Duodenal mucosa (tissue), 2 donors: ENCODE measurements around the gene SEBOX.

ENCODE experiments used
- H3K27ac ChIP-seq: one replicate; pipeline ENCODE4 v1.7.0; 2013; ENCODE audit warnings: low read depth, low read length
- H3K27me3 ChIP-seq, 2 donors: one replicate each; pipeline ENCODE4 v1.7.0; 2013; ENCODE audit warnings: low read length in 2 of 2, control low read depth in 1 of 2; ENCODE audit not compliant: insufficient read depth in 2 of 2, control insufficient read depth in 1 of 2
- H3K36me3 ChIP-seq, 2 donors: one replicate each; pipeline ENCODE4 v1.7.0; 2013; ENCODE audit warnings: low read length in 2 of 2, control low read depth in 1 of 2; ENCODE audit not compliant: insufficient read depth in 2 of 2, control insufficient read depth in 1 of 2
- H3K4me1 ChIP-seq, 2 donors: one replicate each; pipeline ENCODE4 v1.7.0; 2013; ENCODE audit warnings: low read length in 2 of 2, control low read depth in 1 of 2; ENCODE audit not compliant: insufficient read depth in 2 of 2, control insufficient read depth in 1 of 2
- H3K4me3 ChIP-seq, 2 donors: one replicate each; pipeline ENCODE4 v1.7.0; 2013; ENCODE audit warnings: low read length in 2 of 2, low read depth in 1 of 2
- H3K9ac ChIP-seq, 2 donors: one replicate each; pipeline ENCODE4 v1.7.0; 2013; ENCODE audit warnings: low read length in 2 of 2, low read depth in 1 of 2
- H3K9me3 ChIP-seq, 2 donors: one replicate each; pipeline ENCODE4 v1.7.0; 2013; ENCODE audit warnings: low read length in 2 of 2, control low read depth in 1 of 2; ENCODE audit not compliant: control insufficient read depth in 1 of 2

SEBOX gene

DNA sequence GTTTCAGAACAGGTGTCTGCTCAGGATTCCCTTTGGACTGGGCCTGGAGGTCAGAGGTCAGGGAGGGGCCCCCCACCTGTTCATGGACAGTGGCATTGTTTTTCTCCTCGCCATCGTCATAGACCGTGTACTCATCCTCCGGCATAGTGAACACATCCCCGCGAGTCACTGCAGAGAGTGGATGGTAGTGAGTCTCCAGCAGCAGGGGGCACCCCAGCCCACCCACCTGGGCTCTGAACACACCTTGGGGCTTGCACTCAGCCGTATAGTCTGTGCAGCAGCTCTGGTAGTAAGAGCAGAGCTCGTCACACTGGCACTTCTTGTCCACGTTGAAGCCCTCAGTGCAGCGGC lies 4.7 kb upstream of the SEBOX start:
- H3K27ac ChIP-seq, result no peak overlapping the region
- H3K4me3 ChIP-seq, result no peak overlapping the region
- peaks cover 19 to 20% of the 10 kb centered on the region in 2 donors for H3K27me3 ChIP-seq
- peaks cover 0 to 3% of the 10 kb centered on the region in 2 donors for H3K36me3 ChIP-seq
- peaks cover 22 to 25% of the 10 kb centered on the region in 2 donors for H3K4me1 ChIP-seq
- no peak overlapping the region for H3K9ac ChIP-seq
- H3K9me3 ChIP-seq, result no peaks in the 10 kb centered on the region

DNA sequence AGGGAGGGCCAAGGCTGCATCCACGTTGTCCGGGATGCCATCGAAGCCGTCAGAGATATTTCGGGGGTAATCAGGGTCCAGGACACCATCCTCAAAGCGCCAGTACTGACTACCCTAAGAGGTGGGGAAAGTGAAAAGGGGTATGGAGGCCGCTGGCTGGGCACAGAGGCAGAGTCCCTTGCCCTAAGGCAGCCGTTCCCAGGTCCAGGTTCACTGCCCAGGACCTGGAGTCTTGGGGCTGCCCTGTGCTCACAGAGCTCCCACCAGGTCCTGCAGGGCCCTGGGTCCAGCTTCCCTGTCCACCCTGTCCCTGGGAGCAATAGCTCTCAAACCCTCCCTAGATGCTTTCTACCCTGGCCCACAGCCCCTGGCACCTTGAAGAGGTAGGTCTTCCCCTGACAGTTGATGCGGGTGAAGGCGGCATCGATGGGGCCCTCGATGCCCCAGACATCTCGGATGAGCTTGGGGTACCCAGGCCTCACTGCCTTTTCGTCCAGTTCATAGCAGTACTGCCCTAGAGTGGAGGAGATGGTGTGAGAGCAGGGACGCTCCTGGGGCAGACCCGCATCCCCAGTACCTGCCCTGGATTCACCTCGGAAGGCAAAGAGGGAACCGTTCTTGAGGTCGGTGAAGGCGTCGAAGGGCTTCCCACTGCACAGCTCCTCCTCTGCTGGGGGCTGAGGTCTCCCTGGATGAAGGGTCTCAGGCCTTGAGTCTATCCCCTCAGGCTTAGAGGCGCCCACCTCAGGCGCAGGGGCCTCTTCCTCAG lies 4.1 kb upstream of the SEBOX start:
- peaks cover 22 to 25% of the 10 kb centered on the region in 2 donors for H3K4me1 ChIP-seq
- H3K27ac ChIP-seq, result no peak overlapping the region
- H3K9ac ChIP-seq, result no peak overlapping the region
- H3K27me3 ChIP-seq, result peaks cover 19 to 20% of the 10 kb centered on the region in 2 donors
- no peak overlapping the region for H3K4me3 ChIP-seq
- H3K9me3 ChIP-seq, result no peaks in the 10 kb centered on the region
- peaks cover 0 to 8% of the 10 kb centered on the region in 2 donors for H3K36me3 ChIP-seq

DNA sequence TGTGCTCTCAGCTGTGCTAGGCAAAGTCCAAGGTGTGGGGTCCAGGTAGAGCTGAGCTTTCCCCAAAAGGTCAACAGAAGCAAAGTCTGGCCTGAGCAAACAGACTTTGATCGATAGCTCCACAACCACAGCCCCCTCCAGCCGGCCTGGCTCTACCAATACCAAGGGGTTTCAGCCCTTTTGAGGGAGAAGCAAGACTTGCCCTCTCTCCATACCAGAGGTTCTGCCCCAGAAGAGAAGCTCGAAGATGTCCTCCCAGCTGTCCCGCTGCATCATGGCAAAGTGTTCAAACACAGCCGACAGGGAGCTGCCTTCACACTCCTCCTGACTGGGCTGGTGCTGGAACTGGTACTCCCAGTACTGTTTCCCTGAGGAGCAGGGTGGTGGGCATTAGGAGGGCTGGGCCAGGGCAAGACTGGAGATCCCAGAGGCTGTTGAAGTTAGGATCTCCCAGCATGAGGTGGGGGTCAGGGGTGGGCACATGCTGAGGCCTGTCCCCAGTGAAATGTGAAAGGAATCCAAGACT lies 3.4 kb upstream of the SEBOX start:
- Histone ChIP-seq H3K27me3 (peaks cover 17% of the 10 kb centered on the region in 2 donors), H3K27ac (no peak overlapping the region), H3K4me3 (no peak overlapping the region), H3K9me3 (no peaks in the 10 kb centered on the region), H3K9ac (no peak overlapping the region), H3K36me3 (peaks cover 4 to 14% of the 10 kb centered on the region in 2 donors), H3K4me1 (peaks cover 22 to 25% of the 10 kb centered on the region in 2 donors)

DNA sequence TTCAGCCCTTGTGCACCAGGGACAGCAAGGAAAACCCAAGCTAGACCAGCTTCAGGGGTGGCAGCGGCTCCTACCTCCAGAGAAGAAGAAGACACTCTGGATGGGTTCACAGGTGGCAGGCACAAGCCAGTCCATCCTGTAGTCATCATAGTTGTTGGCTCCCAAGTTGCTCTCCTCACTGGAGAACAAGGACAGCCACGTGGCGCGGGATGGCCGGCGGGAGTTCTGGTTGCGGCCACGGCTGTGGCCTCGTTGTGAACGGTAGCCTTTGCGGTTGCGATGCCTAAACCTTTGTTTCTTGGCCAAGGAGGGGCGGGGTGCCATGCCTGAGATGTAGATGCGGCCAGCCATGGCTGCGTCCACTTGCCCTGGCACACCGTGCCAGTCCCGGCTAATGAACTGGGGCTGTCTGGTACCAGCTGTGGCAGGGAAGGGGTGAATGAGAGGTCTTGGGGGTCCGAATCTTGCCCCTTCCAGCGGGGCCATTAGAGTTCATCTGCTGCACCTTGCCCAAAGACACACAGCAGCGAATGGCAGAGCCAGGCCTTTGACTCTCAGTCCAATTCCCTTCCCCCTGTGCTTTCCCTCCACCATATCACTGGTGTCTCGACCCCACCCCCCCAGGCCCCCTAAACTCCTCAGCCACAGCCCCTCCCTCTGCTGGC lies 2.8 kb upstream of the SEBOX start:
- no peaks in the 10 kb centered on the region for H3K9me3 ChIP-seq
- H3K27ac ChIP-seq, result no peak overlapping the region
- H3K27me3 ChIP-seq, result peaks cover 11% of the 10 kb centered on the region in 2 donors
- peaks cover 7 to 20% of the 10 kb centered on the region in 2 donors for H3K36me3 ChIP-seq
- peaks cover 19 to 22% of the 10 kb centered on the region in 2 donors for H3K4me1 ChIP-seq
- H3K4me3 ChIP-seq, result no peak overlapping the region
- no peak overlapping the region for H3K9ac ChIP-seq

GRCh38 chr17:28366605-28367004 lies 1.6 kb upstream of the SEBOX start:
- Histone ChIP-seq H3K4me1 (peaks cover 12 to 17% of the 10 kb centered on the region in 2 donors), H3K27me3 (peaks cover 0 to under 1% of the 10 kb centered on the region in 2 donors), H3K36me3 (peaks cover 9 to 32% of the 10 kb centered on the region in 2 donors), H3K9ac (no peak overlapping the region), H3K9me3 (no peaks in the 10 kb centered on the region), H3K27ac (no peak overlapping the region), H3K4me3 (no peak overlapping the region)

- no peak overlapping the region for H3K9ac ChIP-seq
- H3K36me3 ChIP-seq, result peaks cover 15 to 43% of the 10 kb centered on the region in 2 donors
Observed at GRCh38 chr17:28365487-28365886, 488 bp upstream of the SEBOX start.

DNA sequence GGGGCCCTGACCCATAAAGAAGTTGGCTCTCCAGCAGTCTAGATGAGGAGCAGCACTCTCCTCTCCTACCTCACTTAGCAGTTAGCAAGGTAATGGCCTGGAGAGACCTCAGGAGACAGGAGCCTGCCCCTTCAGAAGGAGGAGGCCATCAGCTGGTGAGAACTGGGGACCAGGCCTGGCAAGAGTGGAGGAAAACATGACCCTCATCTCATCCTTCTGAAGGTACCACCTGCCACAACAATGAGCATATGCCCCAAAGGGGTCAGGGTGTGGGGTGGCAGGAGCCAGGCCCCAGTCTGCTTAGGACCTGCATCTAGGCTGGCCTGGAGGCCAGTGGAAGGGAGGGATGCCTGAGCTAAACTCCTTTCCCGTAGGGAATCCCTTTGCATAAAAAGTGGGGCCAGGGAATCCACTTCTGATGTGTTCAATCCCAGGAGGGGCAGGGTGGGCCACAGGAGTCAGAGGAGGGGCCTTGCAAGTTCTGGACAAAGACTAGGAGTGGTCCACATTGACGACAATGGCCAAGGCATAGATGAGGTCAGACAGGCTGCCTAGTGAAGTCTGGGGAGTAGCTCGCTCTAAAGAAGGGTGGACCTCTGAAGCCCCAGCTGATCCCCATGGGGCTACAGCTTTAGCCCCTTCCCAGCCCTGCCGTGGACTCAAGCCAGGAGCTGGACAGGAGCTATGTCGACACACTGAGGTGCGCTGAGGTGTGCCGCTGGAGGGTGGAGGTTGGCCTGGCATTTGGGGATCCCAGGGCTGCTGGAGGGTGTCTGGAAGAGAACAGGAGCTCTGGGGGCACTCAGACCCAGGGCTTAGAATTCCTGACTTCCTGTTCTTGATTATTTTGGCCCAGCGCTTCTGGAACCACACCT lies 986 bp downstream of the SEBOX start:
- Histone ChIP-seq H3K4me1 (no peaks in the 10 kb centered on the region), H3K27me3 (no peaks in the 10 kb centered on the region), H3K9ac (no peak overlapping the region), H3K36me3 (peaks cover 20 to 53% of the 10 kb centered on the region in 2 donors), H3K27ac (no peak overlapping the region), H3K9me3 (no peaks in the 10 kb centered on the region), H3K4me3 (no peak overlapping the region)

More at GRCh38 chr17:28365487-28365886, 488 bp upstream of the SEBOX start:
- Histone ChIP-seq H3K4me3 (no peak overlapping the region), H3K9me3 (no peaks in the 10 kb centered on the region), H3K27ac (no peak overlapping the region), H3K27me3 (no peaks in the 10 kb centered on the region), H3K4me1 (peaks cover 7 to 9% of the 10 kb centered on the region in 2 donors)

GRCh38 chr17:28363186-28363585 lies 1.8 kb downstream of the SEBOX start:
- Histone ChIP-seq H3K27me3 (no peaks in the 10 kb centered on the region), H3K4me3 (no peak overlapping the region), H3K27ac (no peak overlapping the region), H3K4me1 (peaks cover 6% of the 10 kb centered on the region in 2 donors), H3K36me3 (peaks cover 20 to 53% of the 10 kb centered on the region in 2 donors), H3K9me3 (no peaks in the 10 kb centered on the region), H3K9ac (no peak overlapping the region)

- Histone ChIP-seq H3K27ac (no peak overlapping the region), H3K9me3 (no peaks in the 10 kb centered on the region), H3K36me3 (peaks cover 26 to 53% of the 10 kb centered on the region in 2 donors), H3K27me3 (no peaks in the 10 kb centered on the region), H3K9ac (peak overlapping the region; percentile 66 to 86), H3K4me3 (peak overlapping the region; percentile 76 to 94), H3K4me1 (peaks cover 19 to 26% of the 10 kb centered on the region in 2 donors)
Observed at GRCh38 chr17:28357901-28358197, 7.2 kb downstream of the SEBOX start.
